A673 (cell line): ENCODE measurements around the gene SMU1. TPM values are rescaled to one million over a fixed set of nuclear protein-coding genes. Genes with fewer than 3 reads are reported as not detected.

ENCODE experiments used
- BruUV-seq: library from RNA; stranded (reverse); fragments of 400-500 nt; replicated peaks from 2 replicates; lab custom pipeline; 2021; lab: Mats Ljungman, UMichigan
- CTCF ChIA-PET: fragments of 300-600 bp; sonication (Branson Sonifier 250); formaldehyde crosslinking; loops from one replicate; lab custom pipeline; 2022; ENCODE audit warnings: antibody characterized with exemption; lab: Charles Lee
- POLR2A ChIA-PET: fragments of 300-600 bp; sonication (Branson Sonifier 250); formaldehyde crosslinking; loops from one replicate; lab custom pipeline; 2022; ENCODE audit warnings: antibody characterized with exemption; ENCODE audit not compliant: low non-redundant PET; lab: Charles Lee
- DNase-seq: peaks from one replicate; pipeline ENCODE4 v3.0.0-alpha.2; 2015; ENCODE audit warnings: low spot score
- H3K27ac ChIP-seq: fragments of 200-600 bp; sonication (generic); 2 replicates; pipeline ENCODE4 v1.5.1; 2016; ENCODE audit warnings: mixed run types, low read depth, mild to moderate bottlenecking, mixed read lengths, antibody characterized with exemption, low read length; ENCODE audit not compliant: poor library complexity, severe bottlenecking
- H3K27me3 ChIP-seq: fragments of 200-600 bp; sonication (generic); replicated peaks from 2 replicates; pipeline ENCODE4 v1.6.1; 2017; ENCODE audit warnings: mixed run types, low read depth, mild to moderate bottlenecking, mixed read lengths, antibody characterized with exemption, low read length; ENCODE audit not compliant: insufficient read depth, poor library complexity
- H3K36me3 ChIP-seq: fragments of 200-600 bp; sonication (generic); 2 replicates; pipeline ENCODE4 v1.6.1; 2016; ENCODE audit warnings: mixed run types, mild to moderate bottlenecking, mixed read lengths, antibody characterized with exemption, low read length; ENCODE audit not compliant: insufficient read depth, poor library complexity, severe bottlenecking
- H3K4me1 ChIP-seq: fragments of 200-600 bp; sonication (generic); 2 replicates; pipeline ENCODE4 v1.6.1; 2017; ENCODE audit warnings: mixed run types, mild to moderate bottlenecking, mixed read lengths, antibody characterized with exemption, low read length; ENCODE audit not compliant: insufficient read depth, poor library complexity, severe bottlenecking
- H3K4me3 ChIP-seq: fragments of 200-600 bp; sonication (generic); 2 replicates; pipeline ENCODE4 v1.5.1; 2016; ENCODE audit warnings: low read depth, mixed run types, mild to moderate bottlenecking, mixed read lengths, low read length; ENCODE audit not compliant: poor library complexity, severe bottlenecking
- H3K9me3 ChIP-seq: fragments of 200-600 bp; sonication (generic); 2 replicates; pipeline ENCODE4 v1.6.1; 2016; ENCODE audit warnings: mixed run types, low read depth, mild to moderate bottlenecking, mixed read lengths, antibody characterized with exemption, low read length; ENCODE audit not compliant: poor library complexity, severe bottlenecking
- CTCF ChIP-seq: fragments of 300-800, 200-600 bp; sonication (generic); conservative IDR thresholded peaks from 2 replicates; pipeline ENCODE4 v1.5.1; 2017; ENCODE audit warnings: low read depth, mild to moderate bottlenecking, antibody characterized with exemption, low read length, moderate library complexity, mixed read lengths
- EZH2 ChIP-seq: fragments of 200-600 bp; sonication (generic); IDR thresholded peaks from 2 replicates; pipeline ENCODE4 v1.6.1; 2017; ENCODE audit warnings: borderline replicate concordance, low read depth, mild to moderate bottlenecking, mixed read lengths, antibody characterized with exemption, low read length; ENCODE audit not compliant: poor library complexity, severe bottlenecking
- intact Hi-C: fragments of 100-400 bp; cut with micrococcal nuclease; formaldehyde crosslinking; loops from one replicate; pipeline ENCODE4 v1.10.0; 2022; ENCODE audit not compliant: unreplicated experiment
- total RNA-seq: library from RNA; stranded (reverse); gene quantifications from 2 replicates; pipeline ENCODE4 v1.2.3, GENCODE V29; 2021

SMU1 gene
- total RNA-seq, 1 experiment from 2014 or later, result 31.2 TPM

DNA sequence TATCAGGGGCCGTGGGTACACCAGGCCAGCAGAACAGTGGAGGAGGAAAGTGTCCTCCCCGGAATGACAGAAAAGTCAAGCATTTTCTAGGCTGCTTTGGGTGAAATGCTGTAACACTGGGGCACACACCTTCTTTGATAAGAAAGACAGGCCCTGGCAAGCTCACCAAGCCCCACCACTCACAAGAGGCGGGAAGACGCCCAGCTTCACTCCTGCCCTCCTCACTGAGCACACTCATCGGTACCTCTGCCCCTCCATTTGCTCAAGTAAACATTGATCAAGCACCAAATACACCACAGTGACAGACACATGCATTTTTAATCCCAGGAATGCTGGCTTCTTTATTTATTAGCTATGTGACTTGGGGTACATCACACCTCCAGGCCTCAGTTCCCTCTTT is 47.6 kb upstream of the SMU1 start:
- Histone ChIP-seq H3K27me3 (no peaks in the 10 kb centered on the region), H3K4me3 (no peak overlapping the region), H3K4me1 (peaks cover 5% of the 10 kb centered on the region), H3K27ac (no peak overlapping the region), H3K9me3 (no peaks in the 10 kb centered on the region), H3K36me3 (no peaks in the 10 kb centered on the region)
- ChIA-PET POLR2A (no interaction called here), CTCF (no interaction called here)
- TF ChIP-seq EZH2 (no peak), CTCF (no peak)
- intact Hi-C loops, result no loop called here
- no TSS peak for BruUV-seq
- no peak for DNase-seq

DNA sequence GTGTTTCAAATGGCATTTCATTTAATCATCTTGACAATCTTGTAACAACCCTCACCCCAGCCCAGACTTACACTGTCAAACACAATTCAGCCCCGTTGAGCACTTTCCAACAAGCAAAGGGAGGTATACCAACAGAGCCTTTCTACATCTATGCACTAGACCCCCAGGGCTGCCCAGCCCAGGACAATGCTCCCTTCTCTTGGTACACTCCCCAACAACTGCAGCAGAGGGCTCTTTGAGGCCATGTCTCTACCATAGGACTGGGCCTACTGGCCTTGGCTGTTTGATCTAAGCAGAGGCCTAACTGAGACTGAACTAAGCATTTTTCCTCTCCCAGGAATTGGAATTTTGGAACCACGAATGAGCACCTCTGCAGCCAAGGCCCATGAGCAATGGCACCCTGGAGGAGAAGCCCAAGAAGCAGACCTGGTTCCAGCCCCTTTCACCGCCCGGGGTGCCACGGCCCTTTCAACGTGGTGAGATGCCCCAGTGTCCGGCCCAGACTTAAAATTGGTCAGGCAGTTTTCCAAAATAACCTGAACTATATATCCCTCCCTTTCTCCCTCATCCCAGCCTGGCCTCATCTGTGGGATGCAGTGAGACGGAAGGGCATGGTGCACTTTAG is 47.0 kb upstream of the SMU1 start:
- POLR2A ChIA-PET, result no interaction called here
- CTCF ChIA-PET, result no interaction called here
- H3K4me3 ChIP-seq, result no peak overlapping the region
- H3K27me3 ChIP-seq, result no peaks in the 10 kb centered on the region
- peaks cover 5% of the 10 kb centered on the region for H3K4me1 ChIP-seq
- H3K27ac ChIP-seq, result no peak overlapping the region
- TF ChIP-seq EZH2 (no peak), CTCF (no peak)
- no TSS peak for BruUV-seq
- no peak for DNase-seq
- H3K36me3 ChIP-seq, result no peaks in the 10 kb centered on the region
- no peaks in the 10 kb centered on the region for H3K9me3 ChIP-seq
- intact Hi-C loops, result no loop called here

DNA sequence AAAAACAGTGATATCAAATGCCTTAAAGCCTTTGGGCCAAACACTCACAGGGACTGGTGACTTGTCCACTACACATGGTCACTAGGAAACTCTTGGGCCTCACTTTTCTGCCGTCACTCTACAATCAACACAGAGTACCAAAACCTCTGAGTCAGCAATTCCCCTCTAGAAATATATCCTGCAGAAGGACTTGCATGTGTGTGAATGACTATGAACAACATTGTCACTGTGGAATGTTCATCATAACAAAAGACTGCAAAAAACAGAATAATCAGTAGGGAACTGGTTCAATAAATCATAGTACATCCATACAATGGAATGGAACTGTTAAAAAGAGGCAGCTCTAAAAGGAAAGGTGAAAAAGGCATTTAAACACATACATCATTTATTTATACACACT is 44.1 kb upstream of the SMU1 start:
- no peak for TF ChIP-seq EZH2
- no peak for TF ChIP-seq CTCF
- peaks cover 5% of the 10 kb centered on the region for H3K4me1 ChIP-seq
- H3K36me3 ChIP-seq, result no peaks in the 10 kb centered on the region
- no peaks in the 10 kb centered on the region for H3K27me3 ChIP-seq
- ChIA-PET POLR2A (interaction anchor here (0.7 kb wide), 1 partner anchor 11 kb away, joined by 7 read pairs; no protein-coding TSS in a partner anchor), CTCF (no interaction called here)
- H3K4me3 ChIP-seq, result no peak overlapping the region
- H3K27ac ChIP-seq, result no peak overlapping the region
- intact Hi-C loops, result no loop called here
- BruUV-seq, result no TSS peak
- DNase-seq, result no peak
- no peaks in the 10 kb centered on the region for H3K9me3 ChIP-seq
